Sigmoid colon (tissue), 4 donors: ENCODE results near the gene TFR2.

Experiments
- CTCF ChIP-seq, 4 experiments: fragments of 450-650 bp in 3 of 4; fragments of 200-600 bp in 1 of 4; IDR thresholded peaks; one replicate each; pipeline ENCODE4 v1.5.1; 2016 to 2019; ENCODE audit warnings: antibody characterized with exemption in 4 of 4, mild to moderate bottlenecking in 3 of 4, moderate library complexity in 2 of 4
- EP300 ChIP-seq, 4 donors: sonication (generic); formaldehyde crosslinking; IDR thresholded peaks; one replicate each; pipeline ENCODE4 v1.6.1; 2017; ENCODE audit warnings: antibody characterized with exemption in 4 of 4
- POLR2A ChIP-seq, 2 donors: fragments of 450-650 bp; IDR thresholded peaks; one replicate each; pipeline ENCODE4 v1.6.1; 2016; ENCODE audit warnings: antibody characterized with exemption in 2 of 2, mild to moderate bottlenecking in 2 of 2, moderate library complexity in 2 of 2

GRCh38 chr7:100655908-100656674 is 14.7 kb upstream of the TFR2 start, which contains the start of gene ACTL6B:
- TF ChIP-seq CTCF (IDR thresholded peaks at IDR 0.05) (no peak), EP300 (IDR thresholded peaks at IDR 0.05) (no peak), POLR2A (IDR thresholded peaks at IDR 0.05) (no peak)
